UCSD-AML1 (cell line): Measurements from ENCODE around the gene CAMK2D.

Experiments
- DNase-seq: peaks from one replicate; lab custom pipeline; 2025; ENCODE audit not compliant: unreplicated experiment; lab: John Stamatoyannopoulos, UW

CAMK2D gene

GRCh38 chr4:113575401-113575800, 186.1 kb downstream of the CAMK2D start:
- no peak for DNase-seq

GRCh38 chr4:113574636-113575103, 186.9 kb downstream of the CAMK2D start:
- no peak for DNase-seq

GRCh38 chr4:113572620-113573019, 188.9 kb downstream of the CAMK2D start:
- no peak for DNase-seq

GRCh38 chr4:113566015-113566795, 195.3 kb downstream of the CAMK2D start:
- DNase-seq, result no peak

- DNase-seq, result no peak
These were observed 195.9 kb downstream of the CAMK2D start for GRCh38 chr4:113565702-113566012.

- DNase-seq, result no peak
These were observed 197.0 kb downstream of the CAMK2D start for GRCh38 chr4:113564493-113564892.

- DNase-seq, result no peak
These were observed 197.7 kb downstream of the CAMK2D start for GRCh38 chr4:113563691-113564378.

- no peak for DNase-seq
These were observed 199.8 kb downstream of the CAMK2D start for GRCh38 chr4:113561758-113562157.

GRCh38 chr4:113561092-113561491, 200.4 kb downstream of the CAMK2D start:
- no peak for DNase-seq

- no peak for DNase-seq
These were observed 201.0 kb downstream of the CAMK2D start for GRCh38 chr4:113560579-113560978.

- DNase-seq, result no peak
These were observed 201.6 kb downstream of the CAMK2D start for GRCh38 chr4:113559947-113560346.

- DNase-seq, result no peak
These were observed 205.0 kb downstream of the CAMK2D start for GRCh38 chr4:113556382-113557134.

- no peak for DNase-seq
These were observed 205.7 kb downstream of the CAMK2D start for GRCh38 chr4:113555868-113556267.

GRCh38 chr4:113553082-113553481, 208.5 kb downstream of the CAMK2D start:
- DNase-seq, result no peak

GRCh38 chr4:113550510-113550909, 211.0 kb downstream of the CAMK2D start:
- no peak for DNase-seq

- no peak for DNase-seq
These were observed 213.2 kb downstream of the CAMK2D start for GRCh38 chr4:113548303-113548702.

- peak; percentile 65 for DNase-seq
These were observed 214.0 kb downstream of the CAMK2D start for GRCh38 chr4:113547487-113548042.

GRCh38 chr4:113541933-113542332, 219.6 kb downstream of the CAMK2D start:
- DNase-seq, result no peak

- DNase-seq, result no peak
These were observed 220.7 kb downstream of the CAMK2D start for GRCh38 chr4:113540859-113541258.

- no peak for DNase-seq
These were observed 222.1 kb downstream of the CAMK2D start for GRCh38 chr4:113539408-113539807.

GRCh38 chr4:113537628-113538027, 223.9 kb downstream of the CAMK2D start:
- DNase-seq, result no peak
